GM12891 (cell line): ENCODE measurements around the gene CEBPB.

Experiments used
- POLR2A ChIP-seq: IDR thresholded peaks from 2 replicates; pipeline ENCODE4 v1.6.1; 2011; ENCODE audit warnings: low read depth, low read length, control low read depth
- TAF1 ChIP-seq: IDR thresholded peaks from 2 replicates; pipeline ENCODE4 v1.6.1; 2011; ENCODE audit warnings: low read depth, low read length, control low read depth

GRCh38 chr20:50232651-50233324 lies 42.2 kb downstream of the CEBPB start:
- TF ChIP-seq POLR2A (no peak), TAF1 (no peak)
